HEK293T (cell line): ENCODE data around the gene CADM2.

Experiments used
- ARNT ChIP-seq: fragments of 450-650 bp; IDR thresholded peaks from 2 replicates; pipeline ENCODE4 v1.6.1; 2017; ENCODE audit warnings: mild to moderate bottlenecking
- BHLHE40 ChIP-seq: fragments of 450-650 bp; IDR thresholded peaks from 2 replicates; pipeline ENCODE4 v1.6.1; 2016; ENCODE audit warnings: mild to moderate bottlenecking, moderate library complexity, borderline replicate concordance
- ELF4 ChIP-seq: fragments of 450-650 bp; IDR thresholded peaks from 2 replicates; pipeline ENCODE4 v1.6.1; 2017; ENCODE audit warnings: antibody characterized with exemption
- FOXA1 ChIP-seq: fragments of 450-650 bp; IDR thresholded peaks from 2 replicates; pipeline ENCODE4 v1.6.1; 2016; ENCODE audit warnings: mild to moderate bottlenecking
- FOXK2 ChIP-seq: fragments of 450-650 bp; IDR thresholded peaks from 2 replicates; pipeline ENCODE4 v1.6.1; 2016; ENCODE audit warnings: mild to moderate bottlenecking
- FOXM1 ChIP-seq: fragments of 450-650 bp; IDR thresholded peaks from 2 replicates; pipeline ENCODE4 v1.6.1; 2017; ENCODE audit warnings: mild to moderate bottlenecking, borderline replicate concordance
- L3MBTL2 ChIP-seq: fragments of 450-650 bp; conservative IDR thresholded peaks from 2 replicates; pipeline ENCODE4 v1.6.1; 2016; ENCODE audit warnings: mild to moderate bottlenecking
- LEF1 ChIP-seq: fragments of 450-650 bp; IDR thresholded peaks from 2 replicates; pipeline ENCODE4 v1.6.1; 2017; ENCODE audit warnings: mild to moderate bottlenecking, borderline replicate concordance
- NFRKB ChIP-seq: fragments of 450-650 bp; IDR thresholded peaks from 2 replicates; pipeline ENCODE4 v1.6.1; 2016; ENCODE audit warnings: mild to moderate bottlenecking, moderate library complexity
- SP1 ChIP-seq: fragments of 450-650 bp; IDR thresholded peaks from 2 replicates; pipeline ENCODE4 v1.6.1; 2017
- SUZ12 ChIP-seq: fragments of 450-650 bp; IDR thresholded peaks from 2 replicates; pipeline ENCODE4 v1.6.1; 2016; ENCODE audit warnings: mild to moderate bottlenecking
- TARDBP ChIP-seq: fragments of 450-650 bp; IDR thresholded peaks from 2 replicates; pipeline ENCODE4 v1.6.1; 2016
- ZNF384 ChIP-seq: fragments of 450-650 bp; IDR thresholded peaks from 2 replicates; pipeline ENCODE4 v1.6.1; 2016
- TF ChIP-seq, protein P1 (sequence below): fragments of 450-650 bp; IDR thresholded peaks from 2 replicates; pipeline ENCODE4 v1.6.1; 2016

DNA sequence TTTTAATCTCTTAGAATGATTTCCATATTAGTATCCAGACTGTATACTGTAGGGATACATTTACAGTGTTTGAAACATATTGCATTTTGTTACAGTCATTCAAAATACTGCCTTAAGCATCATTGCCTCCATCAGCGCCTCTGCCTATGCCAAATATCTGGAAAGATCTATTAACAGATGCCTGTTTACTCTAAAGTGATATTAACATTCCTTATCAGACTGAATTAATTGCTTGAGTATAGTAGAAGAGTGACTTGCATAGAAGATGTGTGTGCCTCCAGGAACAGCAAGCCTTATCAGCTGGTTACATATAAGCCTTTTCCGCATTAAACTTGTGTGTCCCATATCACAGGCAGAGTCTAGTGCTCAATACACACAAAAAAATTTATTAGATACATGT is 379.1 kb downstream of the CADM2 start:
- TF ChIP-seq SP1: no peak
- no peak for TF ChIP-seq NFRKB
- TF ChIP-seq FOXK2: no peak
- TF ChIP-seq TARDBP: no peak
- no peak for TF ChIP-seq SUZ12
- TF ChIP-seq FOXA1: no peak
- TF ChIP-seq FOXM1: no peak
- TF ChIP-seq ARNT: no peak
- TF ChIP-seq, protein P1, sequence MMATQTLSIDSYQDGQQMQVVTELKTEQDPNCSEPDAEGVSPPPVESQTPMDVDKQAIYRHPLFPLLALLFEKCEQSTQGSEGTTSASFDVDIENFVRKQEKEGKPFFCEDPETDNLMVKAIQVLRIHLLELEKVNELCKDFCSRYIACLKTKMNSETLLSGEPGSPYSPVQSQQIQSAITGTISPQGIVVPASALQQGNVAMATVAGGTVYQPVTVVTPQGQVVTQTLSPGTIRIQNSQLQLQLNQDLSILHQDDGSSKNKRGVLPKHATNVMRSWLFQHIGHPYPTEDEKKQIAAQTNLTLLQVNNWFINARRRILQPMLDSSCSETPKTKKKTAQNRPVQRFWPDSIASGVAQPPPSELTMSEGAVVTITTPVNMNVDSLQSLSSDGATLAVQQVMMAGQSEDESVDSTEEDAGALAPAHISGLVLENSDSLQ: no peak
- no peak for TF ChIP-seq ELF4
- no peak for TF ChIP-seq ZNF384
- no peak for TF ChIP-seq BHLHE40
- no peak for TF ChIP-seq L3MBTL2
- TF ChIP-seq LEF1: no peak
